Left lung (tissue), 14 donors: ENCODE results near the gene ATL1. TPM values are rescaled to one million over a fixed set of nuclear protein-coding genes. Genes with fewer than 3 reads are reported as not detected.
A peak's percentile ranks its signal among the peaks of the same experiment; 100 is the strongest.

Source experiments
- ATAC-seq: fragments of 200-7000 bp; cut with Tn5 transposase; one replicate; pipeline ENCODE4 v1.9.1; 2020; ENCODE audit warnings: moderate library complexity
- DNase-seq, 4 donors: peaks; one replicate each; pipeline ENCODE4 v3.0.0-alpha.2; 2013 to 2020
- H3K27ac ChIP-seq, 2 donors: fragments of 200-600 bp; sonication (generic) in 1 of 2; one replicate each; pipeline versions ENCODE4 v1.5.0 to v1.8.0; 2020 to 2021
- H3K27me3 ChIP-seq, 2 donors: fragments of 200-600 bp; sonication (generic) in 1 of 2; one replicate each; pipeline versions ENCODE4 v1.5.0 to v1.8.0; 2020 to 2021
- H3K36me3 ChIP-seq, 2 donors: fragments of 200-600 bp; sonication (generic) in 1 of 2; one replicate each; pipeline versions ENCODE4 v1.5.0 to v1.8.0; 2020 to 2021
- H3K4me1 ChIP-seq, 2 donors: fragments of 200-600 bp; one replicate each; pipeline ENCODE4 v1.8.0; 2021
- H3K4me3 ChIP-seq, 2 donors: fragments of 200-600 bp; sonication (generic) in 1 of 2; one replicate each; pipeline versions ENCODE4 v1.5.0 to v1.8.0; 2020 to 2021; ENCODE audit warnings: mild to moderate bottlenecking in 1 of 2
- H3K9me3 ChIP-seq, 2 donors: fragments of 200-600 bp; sonication (generic) in 1 of 2; one replicate each; pipeline versions ENCODE4 v1.5.0 to v1.8.0; 2020 to 2021
- intact Hi-C, 2 donors: fragments of 100-400 bp; cut with DNase I; formaldehyde crosslinking; loops; one replicate each; pipeline versions ENCODE4 v1.11.2 to v1.14.2; 2022
- long read RNA-seq, 12 donors: library from polyadenylated mRNA in 2 of 12; unstranded in 2 of 12; transcript quantifications; one replicate each; pipeline ENCODE4 v2.0.0 and lab custom pipeline, GENCODE V29; 2019 to 2026
- polyA plus RNA-seq, 6 donors: library from polyadenylated mRNA; unstranded; fragments of 120-200 nt; gene quantifications; one replicate each; pipeline ENCODE4 v1.2.1, GENCODE V29; 2013; ENCODE audit not compliant: insufficient read length in 6 of 6
- total RNA-seq, 2 donors: library from RNA; stranded (reverse); fragmentation: NEBNext Ultra II Directional; extraction: Animal tissue kit (Norgen Biotek cat#: 25700); gene quantifications; one replicate each; pipeline ENCODE4 v1.2.1, GENCODE V29; 2021
- TF ChIP-seq, protein P1 (sequence below), 2 donors: fragments of 200-600 bp; sonication (generic) in 1 of 2; IDR thresholded peaks; one replicate each; pipeline versions ENCODE4 v1.5.0 to v1.8.0; 2021; ENCODE audit warnings: antibody characterized with exemption in 2 of 2
- donor health status: DM: no; HTN: yes; CAD: no.
- donor health status: DM: no; HTN: no; CAD: no.

The ATL1 gene
- 1 to 10 TPM; 5.4 to 7.4 TPM for total RNA-seq
- 10 to 100 TPM in 1 of 6 donors, 1 to 10 TPM in 5; 7.1 to 10.8 (median 8.5) TPM for polyA plus RNA-seq
- long read RNA-seq, donor 1, partial matches to known transcripts = 0 of 1 reads
- long read RNA-seq, donor 1, other reads (novel, unspliced or antisense) = 0 of 1 reads
- long read RNA-seq, donor 2, partial matches to known transcripts = 17 of 44 reads
- long read RNA-seq, donor 2, other reads (novel, unspliced or antisense) = 26 of 44 reads
- long read RNA-seq, donor 3 = 0 reads
- long read RNA-seq, donor 4, partial matches to known transcripts = 3 of 4 reads
- long read RNA-seq, donor 4, other reads (novel, unspliced or antisense) = 1 of 4 reads
- long read RNA-seq, donor 5, partial matches to known transcripts = 20 of 20 reads
- long read RNA-seq, donor 5, other reads (novel, unspliced or antisense) = 0 of 20 reads
- long read RNA-seq, donor 6 = 0 reads
- long read RNA-seq, donor 7 = 0 reads
- long read RNA-seq, donor 8 = 0 reads
- long read RNA-seq, donor 9 = 0 reads
- long read RNA-seq, donor 10, partial matches to known transcripts = 0 of 1 reads
- long read RNA-seq, donor 10, other reads (novel, unspliced or antisense) = 1 of 1 reads
- long read RNA-seq, donor 11, partial matches to known transcripts = 80 of 80 reads
- long read RNA-seq, donor 11, other reads (novel, unspliced or antisense) = 0 of 80 reads
- long read RNA-seq, donor 12, partial matches to known transcripts = 14 of 14 reads
- long read RNA-seq, donor 12, other reads (novel, unspliced or antisense) = 0 of 14 reads

DNA sequence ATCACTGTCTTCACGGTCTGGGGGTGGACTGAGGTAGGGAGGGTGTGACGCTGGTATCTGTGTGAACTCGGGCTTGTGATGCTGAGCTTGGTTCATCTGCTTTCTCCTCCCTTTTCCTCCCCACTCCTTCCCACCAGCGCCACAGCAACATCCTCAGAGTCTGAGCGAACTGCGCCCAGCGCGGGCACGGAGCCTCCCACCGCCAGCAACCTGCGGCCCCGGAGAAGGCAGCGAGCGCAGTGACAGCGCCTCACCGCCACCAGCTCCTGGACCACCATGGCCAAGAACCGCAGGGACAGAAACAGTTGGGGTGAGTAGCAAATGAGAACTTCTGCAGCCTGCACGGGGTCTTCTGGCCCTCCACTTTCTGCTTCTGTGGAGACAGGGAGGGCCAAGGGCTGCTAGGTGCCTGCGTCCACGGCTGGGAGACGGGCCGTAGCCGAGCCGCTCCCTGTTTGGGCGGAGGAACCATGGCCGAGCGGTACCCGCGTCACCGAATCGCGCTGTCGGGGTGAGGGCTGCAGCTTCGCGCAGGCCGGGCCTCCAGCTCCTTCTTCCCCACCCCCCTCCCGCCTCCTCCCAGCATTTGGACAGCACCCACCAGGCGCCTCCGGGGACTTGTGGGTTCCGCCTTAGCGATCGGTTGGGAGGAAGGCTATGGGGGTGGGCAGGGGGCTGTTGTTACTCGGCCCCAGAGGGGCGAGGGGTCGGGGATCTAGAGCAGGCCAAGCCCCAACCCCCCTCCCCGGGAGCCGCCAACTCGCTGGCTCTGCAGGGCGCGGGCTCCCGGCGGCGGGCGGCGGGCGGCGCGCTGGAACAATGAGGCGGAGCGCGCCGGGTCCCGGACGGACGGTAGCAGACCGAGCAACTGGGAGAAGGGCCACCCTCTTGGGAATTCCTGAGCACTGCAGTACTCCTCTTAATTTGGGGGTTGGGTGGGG lies at the start of gene ATL1:
Gene ATL1 (plus strand): TSS at position 156 of the 941 bp plus-strand sequence. CDS start 121 bp downstream, at position 277.
- intact Hi-C loops = no loop called here

DNA sequence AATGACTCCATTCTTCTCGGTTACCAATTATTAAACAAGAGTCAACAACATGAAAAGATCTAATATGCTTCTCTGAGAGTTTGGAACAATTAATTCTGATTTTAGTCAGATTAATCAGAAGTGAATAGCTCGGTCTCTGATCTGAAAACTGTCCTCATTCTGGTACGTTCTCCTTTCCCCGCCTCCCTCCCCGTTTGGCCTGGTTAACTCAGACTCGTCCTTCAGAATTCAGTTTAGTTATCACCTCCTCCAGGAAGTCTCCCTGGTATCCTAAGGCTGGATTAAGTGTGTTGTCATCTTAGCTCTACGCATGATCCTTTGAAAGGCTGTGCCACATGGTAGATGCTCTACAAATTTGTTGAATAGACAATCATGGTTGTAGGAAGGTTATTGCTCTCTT lies 49.8 kb upstream of the ATL1 start:
- H3K36me3 ChIP-seq = no peaks in the 10 kb centered on the region
- intact Hi-C loops = no loop called here
- no peaks in the 10 kb centered on the region for H3K4me1 ChIP-seq
- TF ChIP-seq, protein P1, sequence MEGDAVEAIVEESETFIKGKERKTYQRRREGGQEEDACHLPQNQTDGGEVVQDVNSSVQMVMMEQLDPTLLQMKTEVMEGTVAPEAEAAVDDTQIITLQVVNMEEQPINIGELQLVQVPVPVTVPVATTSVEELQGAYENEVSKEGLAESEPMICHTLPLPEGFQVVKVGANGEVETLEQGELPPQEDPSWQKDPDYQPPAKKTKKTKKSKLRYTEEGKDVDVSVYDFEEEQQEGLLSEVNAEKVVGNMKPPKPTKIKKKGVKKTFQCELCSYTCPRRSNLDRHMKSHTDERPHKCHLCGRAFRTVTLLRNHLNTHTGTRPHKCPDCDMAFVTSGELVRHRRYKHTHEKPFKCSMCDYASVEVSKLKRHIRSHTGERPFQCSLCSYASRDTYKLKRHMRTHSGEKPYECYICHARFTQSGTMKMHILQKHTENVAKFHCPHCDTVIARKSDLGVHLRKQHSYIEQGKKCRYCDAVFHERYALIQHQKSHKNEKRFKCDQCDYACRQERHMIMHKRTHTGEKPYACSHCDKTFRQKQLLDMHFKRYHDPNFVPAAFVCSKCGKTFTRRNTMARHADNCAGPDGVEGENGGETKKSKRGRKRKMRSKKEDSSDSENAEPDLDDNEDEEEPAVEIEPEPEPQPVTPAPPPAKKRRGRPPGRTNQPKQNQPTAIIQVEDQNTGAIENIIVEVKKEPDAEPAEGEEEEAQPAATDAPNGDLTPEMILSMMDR (IDR thresholded peaks at IDR 0.05) = no peak
- ATAC-seq (no peak), DNase-seq (no peak)
- no peaks in the 10 kb centered on the region for H3K27me3 ChIP-seq
- no peaks in the 10 kb centered on the region for H3K9me3 ChIP-seq
- no peak overlapping the region for H3K27ac ChIP-seq
- no peak overlapping the region for H3K4me3 ChIP-seq

More for the DNA sequence above, at the start of gene ATL1:
- peak within 1 kb of the TSS; percentile 86 to 96 for H3K27ac ChIP-seq
- peaks cover 0 to 18% of the 10 kb centered on the region in 2 donors for H3K27me3 ChIP-seq
- TF ChIP-seq, protein P1 (IDR thresholded peaks at IDR 0.05) = no peak
- H3K9me3 ChIP-seq = no peaks in the 10 kb centered on the region
- H3K36me3 ChIP-seq = no peaks in the 10 kb centered on the region
- H3K4me1 ChIP-seq = peaks cover 7 to 20% of the 10 kb centered on the region in 2 donors
- ATAC-seq (peak; percentile 93), DNase-seq (peak; percentile 69 to 91 (median 84))
- H3K4me3 ChIP-seq = peak within 1 kb of the TSS; percentile 75 to 79

GRCh38 chr14:50512463-50512862 lies 47.5 kb upstream of the ATL1 start:
- ATAC-seq (no peak), DNase-seq (no peak)
- Histone ChIP-seq H3K4me1 (no peaks in the 10 kb centered on the region), H3K27ac (no peak overlapping the region), H3K4me3 (no peak overlapping the region), H3K27me3 (no peaks in the 10 kb centered on the region), H3K9me3 (no peaks in the 10 kb centered on the region), H3K36me3 (no peaks in the 10 kb centered on the region)
- intact Hi-C loops = no loop called here
- TF ChIP-seq, protein P1 (IDR thresholded peaks at IDR 0.05) = no peak

GRCh38 chr14:50516091-50516490 lies 43.9 kb upstream of the ATL1 start:
- Histone ChIP-seq H3K9me3 (no peaks in the 10 kb centered on the region), H3K27me3 (no peaks in the 10 kb centered on the region), H3K4me1 (no peaks in the 10 kb centered on the region), H3K36me3 (no peaks in the 10 kb centered on the region), H3K4me3 (no peak overlapping the region), H3K27ac (no peak overlapping the region)
- ATAC-seq = no peak
- TF ChIP-seq, protein P1 (IDR thresholded peaks at IDR 0.05) = no peak
- DNase-seq = no peak
- intact Hi-C loops = no loop called here
